ENCODE data around the gene EIF5.

EIF5 gene

DNA sequence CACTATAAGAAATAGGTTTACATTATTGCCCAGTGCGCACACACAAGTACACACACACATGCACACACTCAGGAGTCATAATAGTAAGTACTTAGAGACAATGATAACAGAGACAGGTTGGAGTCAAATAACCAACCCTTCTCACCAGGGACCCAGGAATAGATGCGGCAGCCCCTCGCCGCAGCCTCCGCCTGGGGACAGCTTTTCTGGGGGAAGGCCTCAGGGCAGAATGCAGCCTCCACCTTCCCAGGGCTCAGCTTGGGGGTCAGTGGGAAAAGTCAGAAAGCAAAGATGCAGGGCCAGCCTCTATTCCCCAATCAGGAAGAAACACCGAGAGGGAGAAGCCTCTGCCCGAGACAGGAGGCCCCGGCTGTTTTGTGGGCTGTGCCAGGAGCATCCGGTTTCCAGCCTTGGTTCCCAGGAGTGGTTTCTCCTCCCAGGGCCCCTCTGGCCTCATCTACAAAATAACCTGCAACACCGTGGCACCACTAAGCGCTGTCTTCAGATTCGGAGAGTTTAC, 23.4 kb upstream of the EIF5 start:
- DNase-seq (ENCODE audit: low read depth in 2 of 2), result no peak

DNA sequence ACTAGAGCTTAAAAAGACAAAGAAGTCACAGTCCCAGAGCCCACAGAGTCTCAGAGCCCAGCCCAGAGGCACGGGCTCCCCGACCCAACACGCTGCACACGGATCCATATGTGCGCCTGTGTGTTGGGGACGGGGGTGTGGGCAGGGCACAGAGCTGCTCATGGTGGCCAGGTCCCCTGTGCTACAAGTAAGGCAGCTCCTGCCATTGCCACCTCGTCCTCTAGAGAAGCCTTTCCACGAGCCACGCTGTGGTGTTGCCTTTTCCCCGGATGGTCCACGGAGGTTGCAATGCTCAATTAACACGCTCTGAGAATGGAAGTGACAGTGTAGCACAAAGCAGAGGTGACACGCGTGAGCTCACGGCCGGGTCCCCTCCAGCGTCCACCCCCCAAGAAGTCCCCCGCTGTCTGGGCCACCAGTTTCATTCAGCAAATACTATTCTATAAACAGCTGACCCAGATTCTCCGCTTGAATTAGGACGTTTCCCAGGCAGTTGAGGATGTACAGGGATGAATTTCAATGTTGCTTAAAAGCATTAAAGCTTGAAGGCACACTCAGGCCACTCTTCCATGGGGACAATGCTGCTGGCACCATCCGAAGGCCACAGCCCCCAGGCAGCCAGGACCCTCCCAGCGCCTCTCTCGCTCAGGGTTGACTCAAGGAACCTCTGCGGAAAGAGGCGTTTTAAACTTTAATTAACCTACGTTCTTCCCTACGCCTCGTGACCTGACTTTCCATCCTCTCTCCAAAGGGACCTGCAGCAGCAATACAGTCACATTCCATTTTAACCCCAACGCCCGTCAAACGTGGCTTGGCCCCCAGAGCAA, 22.7 kb upstream of the EIF5 start:
- DNase-seq (ENCODE audit: low read depth in 2 of 2), result no peak

DNA sequence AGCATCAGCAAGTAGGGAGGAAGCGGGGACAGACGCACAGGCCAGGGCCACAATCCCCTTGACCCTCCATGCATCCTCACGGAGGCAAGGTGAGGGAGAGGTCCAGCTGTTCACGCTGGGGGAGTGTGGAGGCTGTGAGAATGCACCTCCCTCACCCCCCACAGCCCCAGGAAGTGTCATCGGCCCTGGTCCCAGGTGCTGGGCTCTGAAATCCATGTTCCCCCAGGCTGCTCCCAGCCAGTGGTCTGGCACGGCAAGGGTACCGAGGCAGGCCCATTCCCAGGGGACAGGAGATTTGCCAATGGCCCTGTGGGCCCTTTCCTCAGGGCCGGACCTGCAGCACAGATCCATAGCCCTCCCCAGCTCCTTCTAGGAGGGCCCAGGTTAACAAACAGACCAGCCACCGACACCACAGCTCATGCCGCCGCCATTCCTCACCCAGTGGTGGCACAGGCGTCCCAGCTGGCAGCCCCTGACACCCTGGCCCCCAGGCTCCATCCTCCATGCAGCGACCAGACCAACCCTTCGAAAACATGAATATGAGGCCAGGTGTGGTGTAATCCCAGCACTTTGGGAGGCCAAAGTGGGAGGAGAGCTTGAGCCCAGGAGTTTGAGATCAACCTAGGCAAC, 21.9 kb upstream of the EIF5 start:
- DNase-seq (ENCODE audit: low read depth in 2 of 2), result no peak

DNA sequence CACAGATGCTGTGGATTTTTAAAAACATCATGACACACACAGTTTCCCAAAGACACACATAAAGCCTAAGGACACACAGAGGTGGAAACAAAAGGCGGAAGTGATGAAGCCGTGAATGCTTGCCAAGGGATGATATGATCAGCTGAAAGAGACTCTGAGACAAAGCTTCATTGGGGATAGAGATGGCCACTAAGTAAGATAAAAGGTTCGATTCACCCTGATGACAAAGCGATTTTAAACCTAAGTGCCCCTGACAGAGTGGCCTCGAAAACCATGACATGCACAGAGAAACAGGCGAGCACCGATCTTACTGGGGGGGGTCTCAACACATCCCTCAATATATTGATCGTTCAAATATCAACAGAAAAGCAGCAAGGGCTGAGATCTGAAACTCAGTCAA, 20.3 kb upstream of the EIF5 start:
- DNase-seq (ENCODE audit: low read depth in 2 of 2), result no peak

DNA sequence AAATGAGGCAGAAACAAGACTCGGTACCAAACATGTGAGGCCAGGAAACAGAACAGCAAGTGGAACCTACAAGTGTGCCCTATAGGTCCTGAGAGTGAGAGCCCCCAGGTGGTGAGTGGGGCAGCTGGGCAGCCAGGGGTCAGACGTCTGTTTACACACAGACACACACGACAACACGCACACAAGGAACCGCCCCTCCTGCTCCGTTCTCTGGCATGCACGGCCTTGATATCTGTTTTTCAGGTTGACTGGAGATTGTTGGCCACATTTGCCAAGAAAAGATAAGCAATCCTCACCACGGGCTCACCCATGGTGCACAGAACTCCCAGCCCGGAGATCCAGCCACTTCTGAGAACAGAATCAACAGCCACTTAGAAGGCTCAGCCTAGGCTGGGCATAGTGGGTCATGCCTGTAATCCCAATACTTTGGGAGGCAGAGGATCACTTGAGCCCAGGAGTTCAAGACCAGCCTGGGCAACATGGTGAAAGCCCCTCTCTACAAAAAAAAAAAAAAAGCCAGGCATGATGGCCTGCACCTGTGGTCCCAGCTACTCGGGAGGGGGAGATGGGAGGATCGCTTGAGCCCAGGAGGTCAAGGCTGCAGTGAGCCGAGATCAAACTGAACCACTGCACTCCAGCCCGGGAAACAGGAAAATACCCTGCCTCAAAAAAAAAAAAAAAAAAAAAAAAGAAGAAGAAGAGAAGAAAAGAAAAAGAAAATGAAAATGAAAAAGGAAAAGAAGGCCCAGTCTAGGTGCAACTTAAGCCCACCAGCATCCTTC, 19.4 kb upstream of the EIF5 start:
- DNase-seq (ENCODE audit: low read depth in 2 of 2), result no peak

DNA sequence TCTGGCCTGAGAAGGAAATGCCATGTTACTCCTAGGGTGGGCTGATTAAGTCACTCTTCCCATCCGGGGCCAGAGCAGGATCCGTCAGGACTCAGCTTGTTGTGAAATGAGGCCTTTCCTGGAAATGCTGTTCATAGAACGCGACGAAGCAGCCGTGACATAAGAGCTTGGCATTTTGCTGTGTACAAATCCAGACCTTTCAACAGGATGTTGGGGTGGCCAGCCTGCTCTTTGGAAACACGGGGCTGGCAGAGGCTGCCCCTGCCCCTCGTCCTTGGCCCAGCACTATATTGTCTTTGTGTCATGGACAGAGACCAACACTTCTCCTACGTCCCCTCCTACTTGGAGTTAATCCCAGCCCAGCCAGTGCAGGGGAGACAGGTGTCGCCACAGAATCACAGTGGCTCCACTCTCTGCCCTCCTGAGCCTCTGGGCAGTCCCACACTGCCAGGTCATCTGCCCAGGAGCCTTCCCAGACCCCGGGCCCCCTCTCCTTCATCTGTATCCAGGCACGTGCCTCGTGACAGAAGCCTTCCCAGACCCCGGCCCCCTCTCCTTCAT, 18.6 kb upstream of the EIF5 start:
- DNase-seq (ENCODE audit: low read depth in 2 of 2), result no peak

DNA sequence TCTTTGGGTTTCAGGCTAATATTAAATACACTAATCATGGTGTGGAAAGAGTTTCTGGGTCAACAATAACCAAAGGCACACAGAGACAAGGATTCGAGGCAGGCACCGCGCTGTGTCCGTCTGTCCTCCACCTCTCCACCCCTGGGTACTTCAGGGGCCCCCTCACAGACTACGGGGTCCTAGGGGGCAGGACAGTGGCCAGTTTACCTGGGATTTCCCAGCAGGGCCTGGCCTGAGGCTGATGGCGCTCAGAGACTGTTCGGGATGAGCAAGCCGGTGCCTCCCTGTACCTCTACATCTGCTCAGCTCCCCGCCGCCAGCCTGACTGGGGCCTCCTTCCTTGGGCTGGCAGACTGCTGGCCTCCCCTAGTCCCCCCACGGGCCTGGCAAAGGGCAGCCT, 18.1 kb upstream of the EIF5 start:
- DNase-seq (ENCODE audit: low read depth in 2 of 2), result no peak

DNA sequence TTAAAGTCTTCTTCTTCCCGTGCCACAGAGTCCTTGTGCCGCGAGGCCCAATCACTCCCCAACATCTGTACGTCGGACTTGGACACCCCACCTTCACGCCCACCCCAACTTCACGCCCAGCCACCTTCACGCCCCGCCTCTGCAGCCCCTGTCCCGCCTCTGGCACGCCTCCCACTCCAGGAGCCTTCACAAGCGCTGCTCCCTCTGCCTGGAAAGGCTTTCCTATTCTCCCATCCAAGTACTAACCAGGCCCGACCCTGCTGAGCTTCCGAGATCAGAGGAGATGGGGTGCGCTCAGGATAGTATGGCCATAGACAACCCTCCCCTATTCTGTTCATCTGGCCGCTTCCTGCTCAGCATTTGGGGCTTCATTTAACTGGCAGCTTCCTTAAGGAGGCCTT, 17.3 kb upstream of the EIF5 start:
- no peak for DNase-seq (ENCODE audit: low read depth in 2 of 2)

DNA sequence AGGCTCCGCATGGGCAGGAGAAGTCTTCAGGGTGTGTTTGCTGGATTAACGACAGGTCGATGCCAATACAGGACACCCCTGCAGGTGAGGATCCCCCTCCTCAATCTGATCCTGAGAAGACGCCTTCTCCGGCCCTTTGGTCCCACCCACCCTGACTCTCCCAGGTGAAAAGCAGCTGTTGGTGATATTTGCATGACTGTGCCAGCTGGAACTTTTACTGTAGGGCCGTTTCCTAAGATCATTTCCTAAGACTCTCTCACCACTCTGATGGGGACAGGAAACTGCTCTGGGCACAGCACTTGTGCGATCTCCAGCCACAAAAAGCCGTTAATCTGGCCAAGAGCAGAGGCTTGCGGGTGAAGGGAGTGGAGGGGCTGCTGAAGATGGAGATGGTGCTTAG, 16.8 kb upstream of the EIF5 start:
- DNase-seq (ENCODE audit: low read depth in 2 of 2), result no peak

DNA sequence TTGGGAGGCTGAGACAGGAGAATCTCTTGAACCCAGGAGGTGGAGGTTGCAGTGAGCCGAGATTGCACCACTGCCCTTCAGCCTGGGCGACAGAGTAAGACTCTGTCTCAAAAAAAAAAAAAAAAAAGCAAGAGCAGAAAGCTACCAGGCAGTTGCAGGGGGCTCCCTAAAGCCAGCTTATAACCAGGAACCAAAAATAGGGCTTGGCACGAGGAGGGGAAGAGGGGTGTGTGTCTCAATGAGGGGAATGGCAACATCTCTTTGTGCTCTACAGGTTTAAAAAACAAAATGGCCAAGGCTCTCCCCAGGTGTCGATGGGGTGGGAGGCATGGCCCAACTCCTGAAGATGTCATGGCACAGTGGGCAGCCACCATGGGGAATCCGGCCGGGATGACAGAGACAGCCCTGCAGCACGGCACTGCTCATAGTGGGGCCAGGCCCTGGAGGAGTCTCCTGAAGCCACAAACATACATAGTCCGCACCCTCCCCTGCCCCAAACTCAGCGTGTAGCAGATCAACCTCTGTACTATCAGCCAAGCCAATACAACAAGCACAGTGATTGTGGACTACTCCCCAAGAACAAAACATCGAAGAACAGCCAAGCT, 16.0 kb upstream of the EIF5 start:
- DNase-seq (ENCODE audit: low read depth in 2 of 2), result no peak

DNA sequence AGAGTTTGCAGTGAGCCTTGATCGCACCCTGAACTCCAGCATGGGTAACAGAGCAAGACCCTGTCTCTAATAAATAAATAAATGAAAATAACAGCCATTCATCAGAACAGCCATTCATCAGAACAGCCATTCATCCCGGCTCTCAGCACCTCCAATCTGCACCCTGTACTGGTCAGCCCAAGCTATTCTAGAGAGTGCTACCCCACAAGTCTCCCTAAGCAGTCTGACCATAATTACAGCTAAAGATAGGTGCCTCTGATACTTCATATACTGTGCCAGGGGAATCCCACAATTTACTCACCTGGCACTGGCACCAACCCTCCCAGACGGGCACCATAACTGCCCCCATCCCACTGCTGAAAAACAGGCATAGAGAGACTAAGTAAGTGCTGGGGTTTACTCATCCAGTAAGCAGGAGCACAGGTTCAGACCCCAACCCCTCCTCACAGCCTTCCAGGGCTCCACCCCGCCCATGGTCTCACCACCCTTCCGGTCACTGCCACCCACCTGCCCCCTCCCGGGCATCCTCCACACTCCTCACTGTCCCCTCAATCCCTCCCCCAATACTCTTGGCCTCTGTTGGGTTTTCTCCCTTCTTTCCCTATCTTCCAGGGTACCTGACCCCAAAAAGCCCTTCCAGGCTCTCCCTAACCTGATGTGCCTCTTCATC, 15.2 kb upstream of the EIF5 start:
- DNase-seq (ENCODE audit: low read depth in 2 of 2), result no peak

DNA sequence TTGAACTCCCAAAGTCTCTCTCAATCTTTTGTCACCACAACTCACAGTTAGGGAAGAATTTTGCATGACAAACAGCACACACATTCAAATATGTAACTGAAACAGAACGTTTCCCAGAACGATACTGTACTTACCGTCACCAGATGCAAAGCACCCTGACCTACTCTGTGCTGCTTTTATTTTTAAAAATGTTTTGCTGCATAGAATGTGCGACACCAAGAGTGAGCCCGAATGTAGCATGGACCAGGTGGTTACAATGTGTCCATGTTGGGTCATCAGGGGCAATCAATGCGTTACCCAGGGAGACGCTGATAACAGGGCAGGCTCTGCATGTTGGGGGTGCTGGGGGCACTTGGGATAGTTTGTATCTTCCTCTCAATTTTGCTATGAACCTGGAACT, 14.6 kb upstream of the EIF5 start:
- no peak for DNase-seq (ENCODE audit: low read depth in 2 of 2)

DNA sequence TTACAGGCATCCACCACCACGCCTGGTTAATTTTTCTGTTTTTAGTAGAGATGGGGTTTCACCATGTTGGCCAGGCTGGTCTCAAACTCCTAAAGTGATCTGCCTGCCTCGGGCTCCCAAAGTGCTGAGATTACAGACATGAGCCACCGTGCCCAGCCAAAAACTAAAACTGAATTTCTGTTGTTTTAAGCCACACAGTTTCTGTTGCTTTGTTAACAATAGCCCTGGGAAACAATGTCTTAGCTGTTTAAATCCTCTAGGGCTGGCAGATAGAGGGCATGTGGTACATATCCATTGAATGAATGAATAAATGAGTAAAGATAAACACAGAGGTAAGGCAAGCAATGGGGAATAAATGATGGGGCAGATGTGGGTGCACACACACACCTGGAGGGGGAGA, 8.0 kb upstream of the EIF5 start:
- no peak for DNase-seq (ENCODE audit: low read depth in 2 of 2)

DNA sequence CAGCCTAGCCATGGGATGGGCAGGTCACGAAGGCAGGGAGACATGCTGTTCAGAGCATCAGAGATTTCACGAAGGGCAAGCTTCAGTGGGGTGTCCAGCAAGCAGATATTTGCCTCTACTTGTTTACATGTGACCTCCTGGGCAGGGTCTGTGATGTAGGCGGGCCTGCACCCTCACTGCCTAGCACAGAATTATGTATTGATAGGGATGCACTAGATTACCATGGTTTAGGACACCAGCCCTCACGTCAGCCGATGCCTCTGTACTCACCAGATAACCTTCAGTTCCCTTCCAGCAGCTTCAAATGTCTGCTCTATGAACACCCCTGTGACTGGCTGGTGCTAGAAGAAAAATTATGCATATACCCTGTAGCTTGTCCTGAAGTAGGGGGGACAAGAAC, 5.1 kb upstream of the EIF5 start:
- no peak for DNase-seq (ENCODE audit: low read depth in 2 of 2)

DNA sequence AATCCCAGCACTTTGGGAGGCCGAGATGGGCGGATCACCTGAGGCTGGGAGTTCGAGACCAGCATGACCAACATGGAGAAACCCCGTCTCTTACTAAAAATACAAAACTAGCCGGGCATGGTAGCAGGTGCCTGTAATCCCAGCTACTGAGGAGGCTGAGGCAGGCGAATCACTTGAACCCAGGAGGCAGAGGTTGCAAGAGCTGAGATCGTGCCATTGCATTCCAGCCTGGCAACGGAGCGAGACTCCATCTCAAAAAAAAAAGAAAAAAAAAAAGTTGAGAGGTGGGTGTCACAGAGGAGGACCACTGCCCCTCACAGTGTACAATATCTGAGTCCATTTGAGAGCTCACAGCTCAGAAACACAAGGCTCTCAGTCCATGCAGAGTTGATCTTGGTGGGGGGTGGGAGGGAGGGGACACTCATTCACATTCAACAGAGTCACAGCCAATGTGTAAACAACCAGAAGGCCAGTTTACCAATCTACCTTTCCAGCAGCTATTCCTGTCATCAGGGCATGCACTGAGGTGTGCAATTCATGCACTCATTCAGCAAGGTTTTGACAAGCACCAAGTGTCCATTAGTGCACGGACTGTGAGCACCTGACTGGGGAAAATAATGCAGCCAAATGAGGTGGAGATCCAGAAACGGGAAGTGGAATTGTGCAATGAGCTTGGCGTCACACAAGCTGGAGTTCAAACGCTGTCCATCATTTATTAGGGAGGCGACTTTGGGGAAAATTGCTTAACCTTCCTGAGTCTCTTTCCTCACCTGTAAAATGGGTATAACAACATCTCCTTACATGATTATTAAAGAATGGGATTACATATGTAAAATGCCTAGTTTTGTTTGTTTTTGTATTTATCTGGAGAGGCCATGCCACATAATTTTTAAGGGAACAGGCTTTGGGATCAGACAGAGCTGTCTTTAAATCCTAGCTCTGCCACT, 4.4 kb upstream of the EIF5 start:
- no peak for DNase-seq (ENCODE audit: low read depth in 2 of 2)

DNA sequence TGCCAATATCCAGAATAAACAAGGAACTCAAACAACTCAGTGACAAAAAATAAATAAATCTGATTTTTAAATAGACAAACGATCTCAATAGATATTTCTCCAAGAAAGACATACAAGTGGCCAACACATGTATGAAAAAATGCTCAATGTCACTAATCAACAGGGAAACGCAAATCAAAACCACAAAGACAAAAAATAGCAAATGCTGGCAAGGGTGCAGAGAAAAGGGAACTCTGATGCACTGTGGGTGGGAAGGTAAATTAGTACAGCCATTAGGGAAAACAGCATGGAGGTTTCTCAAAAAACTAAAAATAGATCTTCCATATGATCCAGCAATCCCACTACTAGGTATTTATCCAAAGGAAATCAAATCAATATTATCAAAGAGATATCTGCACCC, 3.5 kb upstream of the EIF5 start:
- DNase-seq (ENCODE audit: low read depth in 2 of 2), result no peak

DNA sequence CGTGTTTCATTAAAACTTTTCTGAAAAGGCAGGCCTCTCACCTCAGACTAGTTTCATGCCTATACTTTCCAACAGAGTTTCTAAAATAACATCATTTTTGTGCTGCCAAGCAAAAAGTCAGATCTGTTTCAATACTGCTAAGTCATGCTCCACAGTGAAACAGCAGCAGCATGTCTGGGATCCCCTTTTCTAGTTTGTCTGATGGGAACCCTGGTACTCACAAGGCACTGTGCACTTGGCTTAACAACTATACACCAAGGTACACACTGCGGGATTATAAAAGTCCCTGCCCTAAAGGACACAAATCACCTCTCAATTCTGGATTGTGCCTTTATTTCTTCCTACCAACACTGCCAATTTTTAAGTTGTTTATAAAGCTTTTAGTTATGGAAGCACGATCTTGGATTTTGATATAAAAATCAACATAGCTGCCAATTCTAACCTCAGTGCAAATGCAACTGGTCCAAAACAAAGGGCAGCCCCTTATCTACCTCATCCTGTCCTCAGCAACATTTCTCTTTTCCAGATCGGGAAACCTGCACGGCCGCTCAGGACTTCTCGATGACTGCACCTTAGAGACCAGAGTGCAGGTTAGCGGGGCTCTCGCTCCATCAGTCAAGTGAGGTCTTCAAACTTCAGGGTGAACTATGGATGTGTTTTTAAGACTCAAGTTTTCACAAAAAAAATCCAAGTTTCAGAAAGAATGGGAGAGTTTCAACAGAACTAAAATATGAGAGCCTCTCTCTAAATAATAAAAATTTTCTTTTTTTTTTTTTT, 1.7 kb upstream of the EIF5 start:
- no peak for DNase-seq (ENCODE audit: low read depth in 2 of 2)

DNA sequence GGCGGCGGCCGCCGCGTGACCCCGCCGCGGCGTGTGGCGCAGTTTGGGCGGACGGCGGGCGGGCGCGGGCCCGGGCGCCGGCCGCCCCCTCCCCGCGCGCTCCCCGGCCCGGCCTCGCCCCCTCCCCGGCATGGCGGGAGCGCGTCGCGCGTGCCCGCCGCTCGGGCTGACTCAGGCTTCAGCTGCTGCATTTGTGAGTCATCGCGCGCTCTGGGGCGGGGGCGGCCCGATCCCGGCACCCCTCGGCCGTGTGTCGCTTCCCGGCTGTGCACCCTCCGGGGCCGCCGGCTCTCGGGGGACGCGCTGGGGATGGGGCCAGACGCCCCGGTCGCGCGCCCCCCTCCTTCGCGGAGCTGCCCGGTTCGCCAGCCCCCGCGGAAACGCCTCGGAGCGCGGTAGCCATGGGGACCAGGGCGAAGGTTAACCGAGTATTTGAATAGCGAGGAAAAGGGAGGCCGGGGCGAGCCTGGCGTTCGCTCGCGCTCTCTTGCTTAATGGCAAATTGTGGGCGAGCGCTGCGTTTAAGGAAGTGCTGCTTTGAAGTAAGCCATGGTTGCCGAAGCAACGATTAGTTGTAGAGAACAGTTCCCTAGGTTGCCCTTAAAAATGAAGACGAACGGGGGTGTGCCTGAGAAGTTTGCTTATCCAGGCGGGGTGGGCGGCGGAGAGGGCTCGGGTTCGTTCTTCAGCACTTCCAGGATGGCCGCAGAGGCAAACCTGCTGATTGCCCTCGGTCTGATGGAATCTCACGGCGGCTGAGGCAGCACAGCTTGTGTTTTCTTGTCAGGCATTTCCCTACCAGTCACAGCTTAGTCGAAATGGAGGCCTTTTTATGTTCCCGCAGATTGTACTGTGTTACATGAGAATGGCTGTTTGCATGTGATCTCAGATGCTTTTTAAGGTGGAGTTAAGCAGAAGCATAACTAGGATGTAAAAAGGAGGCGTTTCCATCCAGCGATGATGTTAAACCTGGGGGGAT, 896 bp downstream of the EIF5 start:
- DNase-seq (ENCODE audit: low read depth in 2 of 2), result peak; percentile 45 to 49
